NCI-H510A treated with DMSO at 0.1 percent for 48 hours (cell line): ENCODE data around the gene MTMR3.

Source experiments
- DNase-seq: peaks from one replicate; lab custom pipeline; 2025; lab: John Stamatoyannopoulos, UW

Gene MTMR3

GRCh38 chr22:30002861-30003486 is 120.0 kb downstream of the MTMR3 start:
- peak; percentile 26 for DNase-seq

DNA sequence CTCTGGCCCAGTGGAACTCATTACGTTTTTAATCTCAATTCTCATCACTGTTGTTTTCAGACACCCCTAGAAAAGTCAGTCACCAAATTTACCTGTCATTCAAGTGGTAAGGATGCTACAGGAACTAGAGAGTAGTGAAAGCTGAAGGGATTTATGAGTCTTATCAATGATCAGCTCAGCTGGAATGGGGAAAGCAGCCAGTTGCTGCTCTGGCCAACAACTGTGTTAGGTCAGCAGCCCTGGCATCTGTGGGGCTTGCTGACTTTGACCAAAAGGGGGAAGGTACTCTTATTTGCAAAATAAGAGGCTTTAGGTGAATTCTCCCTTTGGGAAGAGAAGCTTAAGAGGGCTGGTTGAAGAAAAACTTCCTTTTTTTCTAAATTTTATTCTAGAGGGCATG is 121.1 kb downstream of the MTMR3 start:
- no peak for DNase-seq

- no peak for DNase-seq
Observed at GRCh38 chr22:30004694-30005093, 121.7 kb downstream of the MTMR3 start.

- DNase-seq = peak; percentile 46
Observed at GRCh38 chr22:30005213-30005857, 122.4 kb downstream of the MTMR3 start.

GRCh38 chr22:30007361-30007760 is 124.4 kb downstream of the MTMR3 start:
- DNase-seq = no peak

DNA sequence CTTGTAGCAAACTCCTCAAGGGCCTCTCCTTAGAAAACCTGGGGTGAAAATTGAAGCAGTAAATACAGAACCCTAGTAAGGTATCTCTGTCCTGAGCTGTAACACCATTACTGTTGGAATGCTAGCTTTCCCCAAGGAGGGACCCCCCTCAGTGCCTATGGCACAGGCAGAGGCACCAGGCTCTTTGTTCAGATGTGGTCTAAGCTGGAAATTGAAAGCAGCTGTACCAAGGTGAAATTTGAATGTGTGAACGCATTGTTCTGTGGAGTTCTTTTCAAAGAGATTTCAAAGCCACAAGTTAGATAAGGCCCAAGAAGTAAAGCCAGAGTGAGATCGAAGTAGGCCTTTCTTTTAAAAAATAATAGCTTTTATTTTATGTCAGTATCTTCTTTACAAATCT is 125.4 kb downstream of the MTMR3 start:
- DNase-seq = no peak

GRCh38 chr22:30009478-30009877 is 126.5 kb downstream of the MTMR3 start:
- no peak for DNase-seq

DNA sequence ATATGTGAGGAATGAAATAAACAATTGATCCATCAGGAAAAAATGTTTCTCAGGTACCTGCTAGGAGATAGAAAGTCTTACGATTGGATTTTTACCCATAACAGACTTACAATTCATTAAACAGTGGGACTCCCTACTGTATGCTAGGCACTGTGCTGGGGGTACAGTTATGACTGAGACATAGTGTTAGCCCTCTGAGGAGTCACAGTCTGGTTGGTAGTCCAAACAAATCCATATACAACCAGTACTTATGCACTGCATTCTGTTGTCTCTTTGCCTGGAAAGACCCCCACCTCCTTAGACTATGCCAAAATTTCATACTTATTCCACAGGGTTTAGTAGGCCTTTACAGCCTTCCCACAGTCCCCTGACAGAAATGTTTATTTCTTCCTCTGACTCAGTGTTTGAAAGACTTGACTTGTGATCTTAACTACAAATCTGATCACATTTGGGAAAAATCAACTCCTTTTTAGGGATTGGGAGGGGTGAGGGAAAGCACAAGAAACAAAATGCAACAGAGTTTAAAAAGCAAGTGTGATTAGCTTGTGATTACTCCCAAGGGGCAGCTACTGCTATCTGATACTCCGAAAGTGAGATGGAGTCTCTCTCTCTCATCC is 127.9 kb downstream of the MTMR3 start:
- no peak for DNase-seq

- no peak for DNase-seq
Observed at GRCh38 chr22:30013201-30013600, 130.2 kb downstream of the MTMR3 start.

- DNase-seq = no peak
Observed at GRCh38 chr22:30014244-30014643, 131.3 kb downstream of the MTMR3 start.

DNA sequence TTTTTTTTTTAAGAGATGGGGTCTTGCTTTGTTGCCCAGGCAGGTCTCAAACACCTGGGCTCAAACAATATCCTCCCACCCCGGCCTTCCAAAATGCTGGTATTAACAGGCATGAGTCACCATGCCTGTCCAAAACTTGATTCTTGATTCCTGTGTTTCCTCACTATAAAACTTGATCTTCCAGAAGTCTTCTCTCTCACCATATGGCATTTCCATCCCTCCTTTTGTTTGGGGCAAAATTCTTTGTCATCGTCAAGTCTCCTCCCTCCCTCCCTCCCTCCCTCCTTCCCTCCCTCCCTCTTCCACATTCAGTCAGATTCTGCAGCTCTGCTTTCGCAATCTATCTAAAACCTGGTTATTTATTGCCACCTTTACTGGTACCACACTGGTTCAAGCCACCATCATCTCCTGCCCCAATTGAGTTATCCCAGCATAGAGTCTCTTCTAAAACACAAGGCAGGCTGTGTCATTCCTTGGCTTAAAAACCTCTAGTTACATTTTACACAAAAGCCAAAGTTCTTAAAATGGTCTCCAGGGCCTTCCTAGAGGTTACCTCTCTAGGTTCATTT is 132.3 kb downstream of the MTMR3 start:
- DNase-seq = no peak

- no peak for DNase-seq
Observed at GRCh38 chr22:30015846-30016245, 132.9 kb downstream of the MTMR3 start.

- DNase-seq = no peak
Observed at GRCh38 chr22:30016596-30016995, 133.6 kb downstream of the MTMR3 start.

DNA sequence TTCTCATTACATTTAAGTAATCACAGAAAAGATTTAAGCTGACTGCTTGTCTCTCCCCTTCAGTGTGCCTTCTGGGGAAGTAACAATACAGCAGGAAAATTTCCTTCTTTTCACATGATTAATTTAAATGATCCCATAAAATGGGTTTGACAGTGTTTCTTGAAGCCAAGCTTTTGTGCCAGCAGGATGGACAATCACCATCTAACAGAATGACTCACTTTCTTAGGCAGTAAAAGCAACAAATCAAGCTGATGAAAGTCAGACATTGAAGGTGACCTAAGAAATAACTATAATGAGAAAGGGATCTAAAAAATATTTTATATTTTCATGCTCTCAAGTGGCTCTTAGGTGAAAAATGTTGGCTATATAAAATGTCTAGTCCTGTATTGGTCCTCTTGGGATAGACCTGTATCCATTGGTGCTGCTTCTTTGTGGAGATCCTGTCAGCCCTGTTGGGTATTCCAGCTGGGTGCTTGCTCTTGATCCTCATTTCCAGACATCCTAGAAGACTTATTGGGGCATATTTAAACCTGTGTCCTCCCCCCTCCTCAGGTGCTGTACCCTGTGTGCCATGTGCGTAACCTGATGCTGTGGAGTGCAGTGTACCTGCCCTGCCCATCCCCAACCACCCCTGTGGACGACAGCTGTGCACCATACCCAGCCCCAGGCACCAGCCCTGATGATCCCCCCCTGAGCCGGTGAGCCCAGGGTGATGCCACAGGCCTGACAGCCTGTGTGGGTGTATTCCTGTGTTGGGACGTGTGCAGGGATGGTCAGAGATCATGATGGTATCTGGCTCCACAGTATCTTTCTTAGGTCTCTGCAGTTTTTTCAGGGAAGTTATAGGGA is 134.6 kb downstream of the MTMR3 start:
- no peak for DNase-seq

DNA sequence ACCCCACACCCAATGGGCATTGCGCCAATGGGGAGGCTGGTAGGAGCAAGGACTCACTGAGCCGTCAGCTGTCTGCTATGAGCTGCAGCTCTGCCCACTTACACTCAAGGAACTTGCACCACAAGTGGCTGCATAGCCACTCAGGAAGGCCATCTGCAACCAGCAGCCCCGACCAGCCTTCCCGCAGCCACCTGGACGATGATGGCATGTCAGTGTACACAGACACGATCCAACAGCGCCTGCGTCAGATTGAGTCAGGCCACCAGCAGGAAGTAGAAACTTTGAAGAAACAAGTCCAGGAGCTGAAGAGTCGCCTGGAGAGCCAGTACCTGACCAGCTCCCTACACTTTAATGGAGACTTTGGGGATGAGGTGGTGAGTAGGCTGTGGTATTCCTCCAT is 137.5 kb downstream of the MTMR3 start:
- DNase-seq = no peak

DNA sequence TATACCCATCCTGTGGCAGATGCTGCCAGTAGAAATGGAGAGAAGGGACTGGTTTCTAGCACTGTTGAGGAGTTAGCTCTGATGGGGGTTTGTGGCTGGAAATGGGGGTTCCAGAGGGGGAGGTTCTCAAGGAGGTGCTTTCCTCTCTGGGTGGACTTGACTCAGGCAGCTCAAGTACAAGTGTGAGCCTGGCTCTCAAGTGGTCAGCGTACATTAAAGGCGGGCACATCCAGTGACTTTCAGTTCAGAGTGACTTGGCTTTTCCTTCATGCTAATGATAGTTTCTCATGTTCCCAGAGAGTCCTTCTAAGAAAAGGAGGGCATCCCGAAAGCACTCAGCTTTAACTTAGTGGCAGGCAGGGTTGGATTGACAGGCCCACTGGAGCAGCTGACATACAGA is 138.4 kb downstream of the MTMR3 start:
- DNase-seq = no peak

DNA sequence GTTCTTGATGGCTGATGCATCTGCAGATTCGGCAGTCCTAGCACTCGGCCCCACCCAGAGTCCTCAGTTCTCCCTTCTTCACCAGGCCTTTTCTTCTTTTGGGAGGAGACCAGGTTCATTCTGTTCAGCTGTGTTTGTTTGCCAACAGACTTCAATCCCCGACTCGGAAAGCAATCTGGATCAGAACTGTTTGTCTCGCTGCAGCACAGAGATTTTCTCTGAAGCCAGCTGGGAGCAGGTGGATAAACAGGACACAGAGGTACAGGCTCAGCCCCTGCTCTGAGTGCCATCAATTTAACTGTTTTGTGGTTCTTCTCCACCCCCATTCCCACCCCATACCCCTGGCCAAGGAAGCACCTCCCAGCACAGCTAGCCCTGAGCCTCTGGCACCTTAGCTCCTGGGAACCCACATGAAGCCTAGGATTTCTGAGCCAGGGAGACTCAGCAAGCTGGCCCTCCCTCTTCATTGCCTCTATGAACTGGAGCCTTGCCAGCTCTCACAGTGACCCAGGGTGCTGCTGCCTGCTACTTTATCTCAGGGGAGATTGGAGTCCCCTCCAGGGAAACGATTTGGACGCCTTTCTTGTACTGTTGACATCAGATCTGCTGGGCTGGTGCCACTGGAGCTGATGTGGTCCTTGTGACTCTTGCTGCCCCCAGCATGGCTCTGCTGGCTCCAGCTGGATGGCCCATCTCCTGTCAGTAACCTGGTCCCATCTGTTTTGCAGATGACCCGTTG is 139.1 kb downstream of the MTMR3 start:
- DNase-seq = no peak

GRCh38 chr22:30023099-30023660 is 140.2 kb downstream of the MTMR3 start:
- no peak for DNase-seq

DNA sequence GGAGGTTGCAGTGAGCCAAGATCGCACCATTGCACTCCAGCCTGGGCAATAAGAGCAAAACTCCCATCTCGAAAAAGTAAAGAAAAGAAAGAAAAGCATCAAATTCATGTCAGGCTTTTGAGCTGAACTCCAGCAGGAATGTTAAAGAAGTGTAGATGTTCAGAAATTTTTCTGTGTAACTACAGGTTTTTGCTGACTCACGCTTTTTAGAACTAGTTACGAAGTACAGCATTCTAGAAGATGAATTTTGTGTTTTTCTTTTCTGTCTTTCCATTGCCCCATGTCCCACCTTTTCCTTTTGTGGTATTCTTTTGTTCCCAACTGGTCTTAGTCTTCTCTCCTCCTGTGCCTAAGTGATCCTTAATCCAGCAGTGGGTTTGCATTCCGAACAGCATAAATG is 141.3 kb downstream of the MTMR3 start:
- no peak for DNase-seq

GRCh38 chr22:30025221-30025620 is 142.2 kb downstream of the MTMR3 start:
- DNase-seq = no peak

- no peak for DNase-seq
Observed at GRCh38 chr22:30026756-30027155, 143.8 kb downstream of the MTMR3 start.
